ENCODE data around the gene EHBP1L1.

GRCh38 chr11:65615950-65616574 lies 40.2 kb downstream of the EHBP1L1 start:
- TF ChIP-seq CTCF (IDR thresholded peaks at IDR 0.05) = no peak
- no peak for TF ChIP-seq POLR2A (IDR thresholded peaks at IDR 0.05)
- TF ChIP-seq POLR2AphosphoS5 (IDR thresholded peaks at IDR 0.05) = no peak
